ENCODE data around the gene NAXD.
"Not testable (repeated sequence)": the region's sequence is repeated elsewhere in the genome, so short reads cannot be mapped to it uniquely, and the experiment has no call there.

NAXD gene

DNA sequence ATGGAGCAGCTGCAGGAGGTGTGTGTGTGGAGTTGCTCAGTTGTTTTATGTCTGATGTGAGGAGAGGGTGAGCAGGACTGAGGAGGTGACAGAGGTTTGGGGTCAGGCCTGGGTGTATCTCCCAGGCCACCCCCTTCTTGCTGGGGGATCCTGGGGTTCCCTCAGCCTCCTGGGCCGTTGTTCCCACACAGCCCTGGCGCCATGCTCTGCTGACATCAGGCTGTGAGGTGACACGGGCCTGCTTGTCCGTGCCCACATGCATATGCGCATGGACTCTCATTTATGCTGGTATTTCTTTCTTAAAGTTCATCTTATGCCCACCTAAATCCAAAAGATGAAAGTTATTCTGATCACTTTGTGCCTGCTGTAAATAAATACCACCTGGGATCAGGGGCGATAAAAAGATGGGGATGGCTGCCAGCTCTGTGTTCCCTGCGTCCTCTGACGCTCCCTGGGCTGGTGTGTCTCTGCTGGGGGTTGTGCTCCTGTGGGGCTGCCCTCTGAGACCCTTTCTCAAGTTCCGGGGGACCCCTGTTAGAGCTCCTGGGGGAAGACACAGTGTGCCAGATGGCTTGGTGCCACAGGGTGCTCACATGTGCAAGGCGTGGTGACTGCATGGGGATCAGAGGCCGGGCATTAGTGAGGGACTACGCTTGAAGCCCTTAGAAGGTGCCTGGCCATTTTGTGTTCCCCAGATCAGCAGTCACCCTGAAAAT is 12.6 kb downstream of the NAXD start:
- DNase-seq (ENCODE audit: low read depth in 2 of 3, low spot score in 1 of 3) = no peak

DNA sequence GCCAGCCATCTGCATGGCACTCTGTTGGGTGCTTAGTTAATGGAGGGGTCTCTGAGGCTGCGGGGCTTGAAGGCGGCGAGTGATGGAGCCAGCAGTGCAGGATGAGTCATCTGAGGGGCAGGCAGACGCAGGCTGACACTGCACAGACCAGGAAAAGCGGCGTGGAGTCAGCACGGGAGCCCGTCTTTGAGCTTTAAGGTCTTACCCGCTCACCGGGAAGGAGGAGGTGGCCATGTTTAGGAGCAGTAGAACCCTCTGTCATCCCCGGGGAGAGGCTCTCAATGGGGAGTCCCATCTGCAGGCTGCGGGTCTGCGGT is 13.1 kb downstream of the NAXD start:
- DNase-seq (ENCODE audit: low read depth in 2 of 3, low spot score in 1 of 3) = no peak

DNA sequence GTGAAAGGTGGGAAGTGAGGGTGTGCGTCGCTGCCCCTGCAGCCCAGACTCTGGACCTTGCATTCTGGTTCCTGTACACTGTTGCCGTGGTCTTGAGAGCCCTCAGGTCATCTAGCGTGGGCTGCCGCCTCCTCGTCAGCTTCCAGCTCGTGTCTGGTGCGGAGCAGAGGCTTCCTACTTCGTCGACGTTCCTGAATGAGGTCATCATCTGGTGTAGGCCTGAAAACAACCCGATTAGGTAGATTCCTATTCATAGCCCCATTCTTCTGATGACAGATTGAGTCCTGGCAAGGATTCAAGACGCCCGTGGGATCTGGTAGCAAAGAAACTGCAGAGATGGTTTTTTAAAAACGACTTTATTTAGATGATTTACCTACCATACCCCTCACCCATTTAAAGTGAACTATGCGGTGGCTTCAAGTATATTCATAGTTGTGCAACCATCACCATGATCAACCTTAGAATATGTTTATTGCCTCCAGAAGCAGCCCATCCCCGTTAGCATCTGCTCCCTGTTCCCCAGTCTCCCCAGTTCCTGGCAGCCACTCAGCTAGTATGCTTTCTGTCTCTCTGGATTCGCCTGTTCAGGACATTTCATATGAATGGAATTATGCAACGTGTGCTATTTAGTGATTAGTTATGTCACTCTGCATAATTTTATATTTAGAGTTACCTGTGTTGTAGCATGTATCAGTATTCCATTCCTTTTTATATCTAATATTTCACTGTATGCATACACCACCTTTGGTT is 13.8 kb downstream of the NAXD start:
- no peak for DNase-seq (ENCODE audit: low read depth in 2 of 3, low spot score in 1 of 3)

- no peak for DNase-seq (ENCODE audit: low read depth in 2 of 3, low spot score in 1 of 3)
These were observed 14.4 kb downstream of the NAXD start for GRCh38 chr13:110629735-110630134.

DNA sequence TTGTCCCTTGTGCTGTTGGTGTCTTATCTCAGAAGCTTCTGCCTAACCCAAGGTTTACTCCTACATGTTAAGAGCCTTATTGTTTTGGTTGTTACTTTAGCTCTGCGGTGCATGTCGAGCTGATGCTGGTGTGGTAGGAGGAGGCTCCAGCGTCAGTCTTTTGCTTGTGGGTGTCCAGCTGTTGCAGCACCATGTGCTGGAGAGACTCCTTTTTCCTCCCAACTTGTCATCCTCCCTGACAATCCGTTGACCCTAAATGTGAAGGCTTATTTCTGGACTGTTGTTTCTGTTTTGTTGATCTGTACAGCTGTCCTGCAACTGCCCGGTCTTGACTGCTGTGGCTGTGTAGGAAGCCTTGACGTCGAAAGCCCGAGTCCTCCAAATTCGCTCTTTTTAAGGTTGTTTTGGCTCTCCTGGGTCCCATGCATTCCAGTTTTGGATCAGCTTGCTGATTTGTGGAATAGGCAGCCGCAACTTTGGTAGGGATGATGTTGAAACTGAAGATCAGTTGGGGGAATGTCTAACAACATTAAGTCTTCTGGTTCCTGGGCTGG is 15.3 kb downstream of the NAXD start:
- DNase-seq (ENCODE audit: low read depth in 2 of 3, low spot score in 1 of 3) = no peak

- not testable (repeated sequence) for DNase-seq (ENCODE audit: low read depth in 2 of 3, low spot score in 1 of 3)
These were observed 16.9 kb downstream of the NAXD start for GRCh38 chr13:110632255-110632654.

GRCh38 chr13:110633776-110634175 is 18.4 kb downstream of the NAXD start:
- no peak for DNase-seq (ENCODE audit: low read depth in 2 of 3, low spot score in 1 of 3)

DNA sequence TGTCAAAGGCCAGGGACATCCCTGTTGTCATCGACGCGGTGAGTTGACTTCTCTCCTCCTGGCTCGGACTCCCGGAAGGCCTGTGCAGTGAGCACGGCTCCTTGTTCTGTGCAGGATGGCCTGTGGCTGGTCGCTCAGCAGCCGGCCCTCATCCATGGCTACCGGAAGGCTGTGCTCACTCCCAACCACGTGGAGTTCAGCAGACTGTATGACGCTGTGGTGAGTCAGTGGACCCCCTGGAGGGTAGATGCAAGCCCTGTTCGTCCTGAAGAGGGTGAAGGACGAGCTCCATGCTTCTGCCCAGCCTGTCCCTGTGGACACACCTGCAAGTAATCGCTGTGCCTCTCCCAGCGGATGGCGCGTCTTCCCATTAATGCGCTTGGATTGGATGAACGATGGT is 19.2 kb downstream of the NAXD start:
- no peak for DNase-seq (ENCODE audit: low read depth in 2 of 3, low spot score in 1 of 3)

- no peak for DNase-seq (ENCODE audit: low read depth in 2 of 3, low spot score in 1 of 3)
These were observed 20.2 kb downstream of the NAXD start for GRCh38 chr13:110635405-110636002.

- no peak for DNase-seq (ENCODE audit: low read depth in 2 of 3, low spot score in 1 of 3)
These were observed 20.7 kb downstream of the NAXD start for GRCh38 chr13:110636053-110636475.

- DNase-seq (ENCODE audit: low read depth in 2 of 3, low spot score in 1 of 3) = no peak
These were observed 21.4 kb downstream of the NAXD start for GRCh38 chr13:110636701-110637201.

DNA sequence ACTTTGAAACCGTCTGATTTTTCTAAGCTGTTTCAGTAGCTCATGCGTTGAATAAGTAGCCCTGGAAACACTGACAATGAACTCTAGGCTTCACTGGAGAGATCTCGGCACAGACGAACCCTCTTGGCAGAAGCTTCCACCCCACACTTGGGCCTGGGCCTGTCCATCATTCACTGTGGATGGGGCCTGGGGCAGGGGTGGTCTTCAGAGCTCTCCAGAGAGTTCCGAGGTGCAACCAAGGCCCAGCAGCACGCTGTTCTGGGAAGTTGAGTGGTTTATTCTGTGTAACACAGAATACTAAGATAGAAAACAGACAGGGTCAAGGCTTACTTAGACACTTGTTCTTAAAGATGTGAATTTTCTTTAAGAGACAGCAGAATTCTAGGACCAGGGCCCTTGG is 21.9 kb downstream of the NAXD start:
- no peak for DNase-seq (ENCODE audit: low read depth in 2 of 3, low spot score in 1 of 3)

- DNase-seq (ENCODE audit: low read depth in 2 of 3, low spot score in 1 of 3) = no peak
These were observed 22.4 kb downstream of the NAXD start for GRCh38 chr13:110637747-110638146.

DNA sequence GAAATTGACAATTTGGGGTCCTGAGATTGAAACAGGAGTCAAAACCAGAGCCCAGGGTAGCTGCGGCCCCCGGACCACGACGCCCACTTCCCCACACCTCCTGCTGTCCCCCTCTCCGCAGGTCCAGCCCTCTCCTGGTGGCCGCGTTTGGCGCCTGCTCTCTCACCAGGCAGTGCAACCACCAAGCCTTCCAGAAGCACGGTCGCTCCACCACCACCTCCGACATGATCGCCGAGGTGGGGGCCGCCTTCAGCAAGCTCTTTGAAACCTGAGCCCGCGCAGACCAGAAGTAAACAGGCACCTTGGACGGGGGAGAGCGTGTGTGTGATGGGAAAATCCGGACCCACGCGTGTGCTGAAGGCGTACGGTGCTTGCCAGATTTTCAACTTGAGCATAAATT is 22.9 kb downstream of the NAXD start:
- DNase-seq (ENCODE audit: low read depth in 2 of 3, low spot score in 1 of 3) = no peak

DNA sequence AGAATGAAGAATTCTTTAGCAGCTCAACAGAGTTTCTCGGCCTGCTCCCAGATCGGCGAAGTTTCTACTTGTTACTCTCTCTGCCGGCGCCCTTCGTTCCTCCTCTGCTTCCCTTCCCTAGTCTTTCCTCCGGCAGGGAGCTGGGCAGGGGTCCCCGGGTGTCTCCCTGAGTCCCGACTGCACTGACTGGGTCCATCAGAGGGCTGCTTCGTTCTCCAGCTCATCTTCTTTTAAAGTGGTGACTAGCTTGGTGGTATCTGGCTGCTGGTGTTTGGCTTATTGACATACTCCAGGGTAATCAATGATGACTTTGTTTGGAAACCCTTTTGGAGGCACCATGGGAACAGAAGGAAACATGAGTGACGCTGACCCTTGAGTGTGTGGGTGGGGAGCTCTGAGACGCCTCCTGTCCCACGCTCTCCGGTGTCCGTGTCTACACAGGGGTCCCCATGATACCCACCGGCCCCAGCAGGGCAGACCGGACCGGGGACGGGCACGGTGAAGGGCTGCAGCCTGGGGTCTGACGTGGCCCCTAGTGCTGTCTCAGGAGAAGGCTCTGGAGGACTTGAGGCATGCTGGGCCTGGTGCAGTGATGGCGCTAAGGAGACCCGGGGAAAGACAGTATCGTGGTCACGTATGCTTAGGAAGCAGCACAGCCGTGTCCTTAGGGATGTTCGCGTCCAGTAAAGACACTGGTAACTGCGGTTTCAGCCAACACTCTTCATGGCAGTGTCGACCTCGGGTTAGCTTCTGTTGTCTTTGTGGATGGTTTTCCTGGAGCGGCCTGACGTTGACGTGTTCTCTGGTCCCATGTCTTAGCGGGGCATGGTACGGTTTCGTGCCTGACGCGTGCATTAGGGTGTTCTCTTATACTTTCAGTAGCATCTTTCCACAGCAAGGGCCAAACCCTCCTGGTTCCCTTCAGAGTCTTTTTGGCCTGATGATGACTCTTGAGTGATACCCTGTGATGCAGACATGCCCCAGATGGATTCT is 23.8 kb downstream of the NAXD start:
- no peak for DNase-seq (ENCODE audit: low read depth in 2 of 3, low spot score in 1 of 3)

DNA sequence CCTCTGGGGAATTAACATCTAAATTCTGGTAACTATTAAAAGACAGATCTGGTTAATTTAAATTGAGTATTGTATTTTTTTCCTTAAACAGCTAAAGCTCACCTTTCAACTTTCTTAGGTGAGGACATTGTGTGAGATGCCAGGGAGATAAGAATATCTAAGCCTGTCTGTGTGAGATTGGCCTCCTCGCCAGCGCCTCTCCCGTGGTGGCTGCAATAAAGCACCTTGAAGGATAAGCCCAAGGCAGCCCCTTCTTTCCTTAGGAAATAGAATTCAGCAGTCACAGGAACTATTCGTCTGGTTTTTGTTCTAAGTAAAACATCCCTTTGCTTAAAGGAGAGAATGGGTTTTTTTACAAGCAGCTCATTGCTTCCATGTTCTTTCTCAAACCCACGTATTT is 24.6 kb downstream of the NAXD start:
- no peak for DNase-seq (ENCODE audit: low read depth in 2 of 3, low spot score in 1 of 3)

- no peak for DNase-seq (ENCODE audit: low read depth in 2 of 3, low spot score in 1 of 3)
These were observed 25.3 kb downstream of the NAXD start for GRCh38 chr13:110640591-110641029.

DNA sequence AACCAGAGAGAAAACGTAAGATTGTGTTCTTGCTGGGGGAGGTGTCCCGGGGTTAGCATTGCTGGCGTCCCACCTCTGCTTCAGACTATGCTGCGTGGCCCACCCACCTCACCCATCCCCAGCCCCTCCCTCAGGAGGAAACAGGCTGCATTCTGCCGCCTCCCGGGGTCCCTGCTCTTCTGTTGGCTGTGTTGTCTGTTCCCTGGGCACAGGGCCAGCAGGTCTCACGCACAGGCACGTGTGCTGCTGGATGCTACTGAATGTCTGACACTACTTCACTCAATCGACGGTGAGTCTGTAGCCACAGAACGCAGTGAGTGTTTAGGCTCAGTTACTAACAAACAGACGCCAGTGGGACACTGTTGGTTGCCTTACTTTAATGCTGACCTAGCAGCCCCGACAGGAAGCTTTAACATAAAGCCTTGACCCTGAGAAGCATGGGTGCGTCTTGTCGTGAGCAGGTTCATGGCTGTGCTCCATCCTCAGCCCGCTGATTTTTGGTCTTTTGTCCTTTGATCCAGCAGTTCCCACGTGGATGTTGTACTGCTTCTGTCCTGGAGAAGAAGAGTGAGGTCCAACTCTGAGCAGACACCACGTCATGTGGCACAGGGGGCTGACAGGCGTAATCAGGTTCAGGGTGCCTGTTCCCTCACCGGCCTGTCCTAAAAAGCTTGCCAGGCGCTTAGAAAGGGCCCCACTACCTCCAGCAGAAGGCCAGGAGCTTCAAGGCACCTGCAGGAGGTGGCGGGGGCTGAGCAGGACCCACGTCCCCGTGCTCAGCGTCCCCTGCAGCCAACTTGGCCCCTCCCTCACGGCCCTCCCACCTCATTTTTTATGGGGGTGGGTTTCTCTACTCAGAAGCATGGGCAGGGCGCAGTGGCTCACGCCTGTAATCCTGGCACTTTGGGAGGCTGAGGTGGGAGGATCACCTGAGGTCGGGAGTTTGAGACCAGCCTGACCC is 26.0 kb downstream of the NAXD start:
- no peak for DNase-seq (ENCODE audit: low read depth in 2 of 3, low spot score in 1 of 3)

DNA sequence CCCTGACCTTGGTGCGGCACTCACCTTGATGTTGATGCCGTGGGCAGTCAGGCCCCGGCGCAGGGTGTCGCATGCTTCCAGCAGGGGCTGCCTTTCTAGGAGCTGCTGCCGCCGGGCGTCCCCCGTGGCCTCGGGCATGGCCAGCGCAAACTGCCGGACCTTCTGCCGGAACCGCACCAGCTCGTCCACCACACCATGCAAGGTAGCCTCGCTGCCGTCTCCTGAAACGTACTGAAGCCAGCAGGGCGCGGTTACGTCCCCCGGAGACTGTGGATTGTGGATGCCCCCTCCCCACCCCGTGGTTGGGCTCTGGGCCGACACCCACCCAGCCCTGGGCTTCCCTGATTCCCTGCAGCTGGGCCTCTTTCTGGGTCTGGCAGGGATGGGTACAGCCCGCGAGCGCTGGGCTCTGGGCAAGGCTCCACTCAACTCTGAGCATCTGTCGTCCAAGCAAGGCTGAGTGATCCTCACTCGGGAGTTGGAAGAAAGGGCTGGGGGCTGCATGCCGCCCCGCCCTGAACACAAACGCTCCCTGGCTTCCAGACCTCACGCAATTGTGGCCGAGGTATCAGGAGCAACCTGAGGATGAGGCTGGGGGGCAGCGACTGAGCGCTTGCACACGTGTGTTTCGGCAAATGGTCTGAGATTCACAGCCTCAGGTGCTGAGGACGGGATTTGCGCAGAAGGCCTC is 27.1 kb downstream of the NAXD start:
- DNase-seq (ENCODE audit: low read depth in 2 of 3, low spot score in 1 of 3) = no peak

Measured in stimulated activated CD4-positive, alpha-beta T cell treated with anti-CD3 and anti-CD28 coated beads, Interleukin-12 subunit alpha, Interleukin-12 subunit beta, amount 100 ng/mL, for 48 hours (primary cell).